Cardiac ventricle fibroblast (primary cell): ENCODE data around the gene FAM168B. TPM values are rescaled to one million over a fixed set of nuclear protein-coding genes. Genes with fewer than 3 reads are reported as not detected.

ENCODE experiments used
- total RNA-seq: library from RNA; depleted of rRNA; stranded (reverse); fragments of >200 nt; gene quantifications from 2 replicates; pipeline ENCODE4 v1.2.3, GENCODE V29; 2015

The FAM168B gene, protein sequence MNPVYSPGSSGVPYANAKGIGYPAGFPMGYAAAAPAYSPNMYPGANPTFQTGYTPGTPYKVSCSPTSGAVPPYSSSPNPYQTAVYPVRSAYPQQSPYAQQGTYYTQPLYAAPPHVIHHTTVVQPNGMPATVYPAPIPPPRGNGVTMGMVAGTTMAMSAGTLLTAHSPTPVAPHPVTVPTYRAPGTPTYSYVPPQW
- total RNA-seq = 99.2 and 106 TPM in 2 replicates

DNA sequence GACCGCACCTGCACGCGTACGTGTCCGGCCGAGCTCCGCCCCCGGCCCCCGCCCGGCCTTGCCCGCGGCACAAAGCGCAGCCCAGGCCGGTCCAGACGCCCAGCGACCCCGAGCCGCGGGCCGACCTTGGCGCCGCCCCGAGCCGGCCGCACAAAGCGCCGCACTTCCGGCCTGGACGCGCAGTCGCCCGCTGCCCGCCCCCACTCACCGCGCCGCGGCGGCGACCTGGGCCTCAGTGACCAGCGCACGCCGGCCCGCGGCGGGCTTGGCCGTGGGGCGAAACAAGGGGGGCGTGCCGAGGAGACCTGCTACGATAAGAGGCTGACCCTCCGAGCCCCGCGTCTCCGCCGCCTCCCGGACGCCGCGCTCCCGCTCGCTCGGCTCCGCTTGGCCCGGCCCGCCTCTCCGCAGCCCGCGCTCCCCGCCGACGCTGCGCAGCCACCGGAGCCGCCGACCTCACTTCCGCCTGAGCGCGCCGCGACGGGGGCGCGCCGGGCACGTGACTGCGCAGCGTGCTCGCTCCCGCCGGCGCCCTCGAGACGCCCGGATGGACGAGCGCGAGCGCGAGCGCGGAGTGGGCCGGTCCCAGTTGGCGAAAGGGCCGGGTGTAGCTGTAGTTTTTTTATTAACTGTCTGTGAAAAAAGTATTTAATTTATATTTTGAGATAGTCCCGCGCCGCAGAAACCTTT, at the start of gene FAM168B:
FAM168B (minus strand) TSS at position 455 of the 690 bp plus-strand sequence. CDS start 10,814 bp downstream, outside the sequence.

DNA sequence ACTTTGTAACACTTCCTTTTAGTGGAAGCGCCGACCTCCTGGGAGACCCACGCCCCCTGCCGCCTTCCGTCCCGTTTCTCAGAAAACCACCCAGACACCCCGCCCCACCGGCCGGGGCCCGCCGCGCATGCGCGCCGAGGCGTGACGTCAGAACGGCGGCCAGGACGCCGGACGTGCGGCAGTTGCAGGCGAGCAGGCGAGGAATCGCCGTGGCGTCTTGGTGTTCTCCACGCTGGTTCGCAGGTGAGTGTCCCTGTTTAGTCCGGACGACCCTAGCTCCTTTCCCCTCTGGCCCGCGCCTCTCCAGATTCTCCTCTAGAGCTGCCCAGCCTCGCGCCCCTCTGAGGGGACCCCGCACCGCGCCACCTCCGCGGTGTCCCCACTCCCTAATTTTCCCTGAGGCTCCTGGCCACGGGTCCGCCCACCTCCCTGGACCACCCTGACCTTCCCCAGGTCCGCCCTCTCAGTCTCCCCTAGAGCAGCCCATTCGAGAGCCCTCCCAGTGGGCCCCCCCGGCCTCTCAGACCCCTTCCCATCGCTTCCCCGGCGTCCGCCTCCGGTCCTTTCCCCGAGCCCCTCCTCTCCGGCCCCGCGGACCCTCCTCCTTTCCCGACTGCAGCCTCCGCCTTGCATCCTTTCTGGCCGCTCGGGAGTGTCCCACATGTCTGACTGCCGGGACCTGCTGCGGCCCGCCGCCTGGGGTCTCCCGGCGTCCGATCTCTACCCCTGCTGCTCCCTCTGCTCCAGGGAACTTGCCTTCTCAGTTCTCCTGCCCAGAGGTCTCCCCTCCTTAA, 12.1 kb upstream of the FAM168B start, which contains the start of gene PLEKHB2:
PLEKHB2 (plus strand) TSS at position 181 of the 794 bp plus-strand sequence. CDS start 15,606 bp downstream, outside the sequence.

Other genes with a start within 250 kb of the FAM168B start
- gene PLEKHB2, start 11.9 kb upstream of the FAM168B start, total RNA-seq = 29.1 and 37.2 TPM in 2 replicates
- gene POTEE, start 116.1 kb upstream of the FAM168B start, total RNA-seq = not detected in 2 replicates